ENCODE measurements around the gene ZBTB20. TPM values are rescaled to one million over a fixed set of nuclear protein-coding genes. Genes with fewer than 3 reads are reported as not detected.

The ZBTB20 gene
- total and polyA plus RNA-seq, 10 of the 15 experiments (the other 5 are each of a cell fraction or from before 2014, with no cell fraction given): 0.20 to 5.5 (median 2.2) TPM

DNA sequence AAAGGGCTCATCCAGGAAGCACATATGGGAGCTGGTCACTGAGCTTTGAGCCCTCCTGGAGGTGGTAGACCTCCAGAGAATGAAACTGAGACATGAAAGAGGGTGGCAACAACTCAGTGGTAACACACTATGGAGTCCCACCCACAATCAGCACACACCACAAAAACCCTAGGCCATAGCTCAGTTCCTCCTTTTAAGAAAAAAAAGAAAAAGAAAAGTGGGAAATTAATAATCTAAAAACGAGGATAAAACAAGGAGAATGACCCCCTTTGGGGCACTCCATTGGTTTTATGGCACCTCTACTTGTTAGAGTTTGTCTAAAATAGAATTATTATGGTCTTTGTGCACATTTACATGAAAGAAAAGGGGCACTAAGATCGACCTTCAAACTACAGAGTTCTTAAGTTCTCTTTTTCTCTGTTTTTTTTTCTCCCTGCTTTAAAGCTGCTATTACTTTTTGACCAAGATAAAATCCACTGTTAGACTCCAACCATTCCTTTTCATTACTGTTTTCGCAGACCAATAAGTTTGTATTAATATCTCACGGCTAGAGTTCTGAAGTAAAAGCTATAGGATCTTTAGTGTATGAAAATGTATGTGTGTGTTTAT lies 40.2 kb upstream of the ZBTB20 start (continued):
- TF ChIP-seq, protein P1, sequence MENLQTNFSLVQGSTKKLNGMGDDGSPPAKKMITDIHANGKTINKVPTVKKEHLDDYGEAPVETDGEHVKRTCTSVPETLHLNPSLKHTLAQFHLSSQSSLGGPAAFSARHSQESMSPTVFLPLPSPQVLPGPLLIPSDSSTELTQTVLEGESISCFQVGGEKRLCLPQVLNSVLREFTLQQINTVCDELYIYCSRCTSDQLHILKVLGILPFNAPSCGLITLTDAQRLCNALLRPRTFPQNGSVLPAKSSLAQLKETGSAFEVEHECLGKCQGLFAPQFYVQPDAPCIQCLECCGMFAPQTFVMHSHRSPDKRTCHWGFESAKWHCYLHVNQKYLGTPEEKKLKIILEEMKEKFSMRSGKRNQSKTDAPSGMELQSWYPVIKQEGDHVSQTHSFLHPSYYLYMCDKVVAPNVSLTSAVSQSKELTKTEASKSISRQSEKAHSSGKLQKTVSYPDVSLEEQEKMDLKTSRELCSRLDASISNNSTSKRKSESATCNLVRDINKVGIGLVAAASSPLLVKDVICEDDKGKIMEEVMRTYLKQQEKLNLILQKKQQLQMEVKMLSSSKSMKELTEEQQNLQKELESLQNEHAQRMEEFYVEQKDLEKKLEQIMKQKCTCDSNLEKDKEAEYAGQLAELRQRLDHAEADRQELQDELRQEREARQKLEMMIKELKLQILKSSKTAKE (IDR thresholded peaks at IDR 0.05; ENCODE audit: low read depth, poor library complexity, severe bottlenecking): peak; percentile 42
- TF ChIP-seq IKZF1 (conservative IDR thresholded peaks at IDR 0.05) (peak; percentile 32), BHLHE40 (IDR thresholded peaks at IDR 0.05; ENCODE audit: borderline replicate concordance in 1 of 2, low read depth in 2 of 2, low read length in 1 of 2) (0 out of 4 replicates have a peak, but pooled peaks of 1 of the 2 experiments have one; percentile 23), MYB (IDR thresholded peaks at IDR 0.05; ENCODE audit: borderline replicate concordance, low read depth, low read length) (peak; percentile 48; the same call in 1 of the 2 replicates), EED (IDR thresholded peaks at IDR 0.05; ENCODE audit: low read depth) (peak; percentile 77), YBX1 (IDR thresholded peaks at IDR 0.05) (no peak), CHD2 (IDR thresholded peaks at IDR 0.05; ENCODE audit: borderline replicate concordance, low read depth, low read length) (no peak), FOXM1 (IDR thresholded peaks at IDR 0.05; ENCODE audit: low read depth, low read length) (peak; percentile 25; the same call in 1 of the 2 replicates), MTA2 (IDR thresholded peaks at IDR 0.05; ENCODE audit: low read depth) (peak; percentile 80), HCFC1 (IDR thresholded peaks at IDR 0.05; ENCODE audit: low read length) (no peak), CBFB (IDR thresholded peaks at IDR 0.05; ENCODE audit: low read depth) (peak; percentile 64; the same call in 1 of the 2 replicates), ZNF384 (IDR thresholded peaks at IDR 0.05; ENCODE audit: borderline replicate concordance, low read depth, low read length) (peak; percentile 79), PAX5 (IDR thresholded peaks at IDR 0.05; ENCODE audit: borderline replicate concordance, low read depth, low read length) (peak; percentile 83), TCF3 (IDR thresholded peaks at IDR 0.05; ENCODE audit: borderline replicate concordance, insufficient read depth, low read depth, low read length) (no peak), MEF2B (IDR thresholded peaks at IDR 0.05; ENCODE audit: partially characterized antibody, poor library complexity, severe bottlenecking) (peak; percentile 9), SMARCA5 (IDR thresholded peaks at IDR 0.05) (no peak)
- TF ChIP-seq, protein P2, sequence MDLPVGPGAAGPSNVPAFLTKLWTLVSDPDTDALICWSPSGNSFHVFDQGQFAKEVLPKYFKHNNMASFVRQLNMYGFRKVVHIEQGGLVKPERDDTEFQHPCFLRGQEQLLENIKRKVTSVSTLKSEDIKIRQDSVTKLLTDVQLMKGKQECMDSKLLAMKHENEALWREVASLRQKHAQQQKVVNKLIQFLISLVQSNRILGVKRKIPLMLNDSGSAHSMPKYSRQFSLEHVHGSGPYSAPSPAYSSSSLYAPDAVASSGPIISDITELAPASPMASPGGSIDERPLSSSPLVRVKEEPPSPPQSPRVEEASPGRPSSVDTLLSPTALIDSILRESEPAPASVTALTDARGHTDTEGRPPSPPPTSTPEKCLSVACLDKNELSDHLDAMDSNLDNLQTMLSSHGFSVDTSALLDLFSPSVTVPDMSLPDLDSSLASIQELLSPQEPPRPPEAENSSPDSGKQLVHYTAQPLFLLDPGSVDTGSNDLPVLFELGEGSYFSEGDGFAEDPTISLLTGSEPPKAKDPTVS (IDR thresholded peaks at IDR 0.05; ENCODE audit: low read depth, low read length): no peak
- TF ChIP-seq, protein P3, sequence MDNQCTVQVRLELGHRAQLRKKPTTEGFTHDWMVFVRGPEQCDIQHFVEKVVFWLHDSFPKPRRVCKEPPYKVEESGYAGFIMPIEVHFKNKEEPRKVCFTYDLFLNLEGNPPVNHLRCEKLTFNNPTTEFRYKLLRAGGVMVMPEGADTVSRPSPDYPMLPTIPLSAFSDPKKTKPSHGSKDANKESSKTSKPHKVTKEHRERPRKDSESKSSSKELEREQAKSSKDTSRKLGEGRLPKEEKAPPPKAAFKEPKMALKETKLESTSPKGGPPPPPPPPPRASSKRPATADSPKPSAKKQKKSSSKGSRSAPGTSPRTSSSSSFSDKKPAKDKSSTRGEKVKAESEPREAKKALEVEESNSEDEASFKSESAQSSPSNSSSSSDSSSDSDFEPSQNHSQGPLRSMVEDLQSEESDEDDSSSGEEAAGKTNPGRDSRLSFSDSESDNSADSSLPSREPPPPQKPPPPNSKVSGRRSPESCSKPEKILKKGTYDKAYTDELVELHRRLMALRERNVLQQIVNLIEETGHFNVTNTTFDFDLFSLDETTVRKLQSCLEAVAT (IDR thresholded peaks at IDR 0.05): peak; percentile 86
